OCI-LY7 (cell line): ENCODE results near the gene LTV1. TPM values are rescaled to one million over a fixed set of nuclear protein-coding genes. Genes with fewer than 3 reads are reported as not detected.

Source experiments
- BruUV-seq: library from RNA; stranded (reverse); fragments of 400-500 nt; replicated peaks from 2 replicates; lab custom pipeline; 2021; lab: Mats Ljungman, UMichigan
- CTCF ChIA-PET: fragments of 300-600 bp; sonication (Branson Sonifier 250); formaldehyde crosslinking; loops from one replicate; lab custom pipeline; 2022; ENCODE audit warnings: antibody characterized with exemption; ENCODE audit not compliant: unreplicated experiment; lab: Charles Lee
- POLR2A ChIA-PET: fragments of 300-600 bp; sonication (Branson Sonifier 250); formaldehyde crosslinking; loops from one replicate; lab custom pipeline; 2022; ENCODE audit warnings: antibody characterized with exemption; lab: Charles Lee
- DNase-seq: peaks from one replicate; pipeline ENCODE4 v3.0.0-alpha.2; 2015; ENCODE audit warnings: low spot score
- H2AFZ ChIP-seq: fragments of 200-600 bp; sonication (generic), shearing (Covaris generic); 2 replicates; pipeline ENCODE4 v1.6.1; 2014; ENCODE audit warnings: mild to moderate bottlenecking, antibody characterized with exemption, low read length, moderate library complexity
- H3K27ac ChIP-seq: fragments of 200-600 bp; sonication (generic); 2 replicates; pipeline ENCODE4 v1.5.1; 2014; ENCODE audit warnings: mixed run types, low read depth, mild to moderate bottlenecking, moderate library complexity, low read length, inconsistent platforms; ENCODE audit not compliant: poor library complexity, severe bottlenecking
- H3K36me3 ChIP-seq: fragments of 200-600 bp; sonication (generic); 2 replicates; pipeline ENCODE4 v1.6.1; 2014; ENCODE audit warnings: mild to moderate bottlenecking, antibody characterized with exemption, low read length, moderate library complexity, mixed read lengths; ENCODE audit not compliant: insufficient read depth
- H3K4me1 ChIP-seq: fragments of 200-600 bp; sonication (generic); 2 replicates; pipeline ENCODE4 v1.5.1; 2014; ENCODE audit warnings: mild to moderate bottlenecking, low read length; ENCODE audit not compliant: insufficient read depth, poor library complexity, severe bottlenecking
- H3K4me2 ChIP-seq: fragments of 200-600 bp; sonication (generic); 2 replicates; pipeline ENCODE4 v1.6.1; 2014; ENCODE audit warnings: mild to moderate bottlenecking, low read length
- H3K4me3 ChIP-seq: fragments of 200-600 bp; sonication (generic); 2 replicates; pipeline ENCODE4 v1.5.1; 2014; ENCODE audit warnings: mild to moderate bottlenecking, low read depth, low read length; ENCODE audit not compliant: poor library complexity, severe bottlenecking
- H3K79me2 ChIP-seq: fragments of 200-600 bp; sonication (generic); 2 replicates; pipeline ENCODE4 v1.6.1; 2016; ENCODE audit warnings: low read depth, mild to moderate bottlenecking, low read length, moderate library complexity, mixed read lengths; ENCODE audit not compliant: insufficient read depth
- H3K9me2 ChIP-seq: fragments of 200-600 bp; sonication (generic); 2 replicates; pipeline ENCODE4 v1.6.1; 2016; ENCODE audit warnings: mild to moderate bottlenecking, low read length, mixed read lengths; ENCODE audit not compliant: insufficient read depth
- H3K9me3 ChIP-seq: fragments of 200-600 bp; sonication (generic); 2 replicates; pipeline ENCODE4 v1.6.1; 2014; ENCODE audit warnings: mild to moderate bottlenecking, mixed run types, low read length, mixed read lengths
- H4K20me1 ChIP-seq: fragments of 200-600 bp; sonication (generic); 2 replicates; pipeline ENCODE4 v1.6.1; 2014; ENCODE audit warnings: mild to moderate bottlenecking, antibody characterized with exemption, low read length, moderate library complexity, mixed read lengths; ENCODE audit not compliant: insufficient read depth
- EZH2phosphoT487 ChIP-seq: fragments of 200-600 bp; sonication (generic); IDR thresholded peaks from 2 replicates; pipeline ENCODE4 v1.6.1; 2018; ENCODE audit warnings: low read depth, borderline replicate concordance, mild to moderate bottlenecking, mixed run types, antibody characterized with exemption, low read length, moderate library complexity, mixed read lengths
- intact Hi-C: fragments of 100-400 bp; cut with micrococcal nuclease; formaldehyde crosslinking; loops from one replicate; pipeline ENCODE4 v1.10.0; 2022; ENCODE audit not compliant: unreplicated experiment
- total RNA-seq, 2 experiments: library from RNA; depleted of rRNA in 1 of 2; stranded (reverse); fragments of >200 nt in 1 of 2; shearing (Covaris generic) in 1 of 2; gene quantifications; 2 replicates each; pipeline ENCODE4 v1.2.3, GENCODE V29; 2014 to 2022
- TF ChIP-seq, protein P1 (sequence below): fragments of 200-600 bp; sonication (generic); conservative IDR thresholded peaks from 2 replicates; pipeline ENCODE4 v1.5.1; 2014; ENCODE audit warnings: mild to moderate bottlenecking, antibody characterized with exemption, low read length, moderate library complexity, mixed read lengths

LTV1 gene
- total RNA-seq, 2 experiments from 2014 or later = 25.6 to 37.3 TPM

DNA sequence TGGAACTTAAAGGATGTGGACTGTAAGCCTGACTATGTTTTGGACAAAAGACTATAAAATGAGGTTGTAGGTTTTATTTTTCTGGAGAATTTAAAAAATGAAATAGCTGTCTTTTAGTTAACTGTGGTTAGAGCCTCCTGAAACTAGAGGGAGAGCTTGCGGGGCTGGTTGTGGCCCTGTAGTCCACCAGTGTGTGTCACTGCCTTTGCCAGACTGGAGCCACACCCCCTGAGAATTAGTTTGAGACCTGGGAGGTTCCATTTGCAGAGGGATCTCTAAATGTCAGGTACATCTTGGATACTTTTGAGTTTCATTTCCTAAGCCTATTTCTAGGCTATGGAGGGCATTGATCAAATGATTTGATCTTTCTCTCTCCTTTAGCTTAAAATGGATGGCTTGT lies 42.0 kb downstream of the LTV1 start:
- BruUV-seq = no TSS peak
- Histone ChIP-seq H3K4me2 (no peak overlapping the region), H3K36me3 (no peaks in the 10 kb centered on the region), H3K27ac (no peak overlapping the region), H3K9me2 (no peaks in the 10 kb centered on the region), H3K4me1 (no peaks in the 10 kb centered on the region), H3K79me2 (no peaks in the 10 kb centered on the region), H3K9me3 (no peaks in the 10 kb centered on the region), H3K4me3 (no peak overlapping the region), H4K20me1 (no peaks in the 10 kb centered on the region), H2AFZ (no peak overlapping the region)
- DNase-seq = no peak
- intact Hi-C loops = no loop called here
- ChIA-PET POLR2A (interaction anchor here (1.1 kb wide), 1 partner anchor 24 kb away, joined by 4 read pairs; no protein-coding TSS in a partner anchor), CTCF (interaction anchor here (1.1 kb wide), 1 partner anchor 55 kb away, joined by 3 read pairs; no protein-coding TSS in a partner anchor)
- no peak for TF ChIP-seq EZH2phosphoT487
- TF ChIP-seq, protein P1, sequence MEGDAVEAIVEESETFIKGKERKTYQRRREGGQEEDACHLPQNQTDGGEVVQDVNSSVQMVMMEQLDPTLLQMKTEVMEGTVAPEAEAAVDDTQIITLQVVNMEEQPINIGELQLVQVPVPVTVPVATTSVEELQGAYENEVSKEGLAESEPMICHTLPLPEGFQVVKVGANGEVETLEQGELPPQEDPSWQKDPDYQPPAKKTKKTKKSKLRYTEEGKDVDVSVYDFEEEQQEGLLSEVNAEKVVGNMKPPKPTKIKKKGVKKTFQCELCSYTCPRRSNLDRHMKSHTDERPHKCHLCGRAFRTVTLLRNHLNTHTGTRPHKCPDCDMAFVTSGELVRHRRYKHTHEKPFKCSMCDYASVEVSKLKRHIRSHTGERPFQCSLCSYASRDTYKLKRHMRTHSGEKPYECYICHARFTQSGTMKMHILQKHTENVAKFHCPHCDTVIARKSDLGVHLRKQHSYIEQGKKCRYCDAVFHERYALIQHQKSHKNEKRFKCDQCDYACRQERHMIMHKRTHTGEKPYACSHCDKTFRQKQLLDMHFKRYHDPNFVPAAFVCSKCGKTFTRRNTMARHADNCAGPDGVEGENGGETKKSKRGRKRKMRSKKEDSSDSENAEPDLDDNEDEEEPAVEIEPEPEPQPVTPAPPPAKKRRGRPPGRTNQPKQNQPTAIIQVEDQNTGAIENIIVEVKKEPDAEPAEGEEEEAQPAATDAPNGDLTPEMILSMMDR = no peak

- Histone ChIP-seq H3K9me3 (no peaks in the 10 kb centered on the region), H3K9me2 (no peaks in the 10 kb centered on the region), H3K36me3 (no peaks in the 10 kb centered on the region), H4K20me1 (no peaks in the 10 kb centered on the region), H3K4me3 (no peak overlapping the region), H3K4me2 (no peak overlapping the region), H3K4me1 (no peaks in the 10 kb centered on the region), H3K79me2 (no peaks in the 10 kb centered on the region), H3K27ac (no peak overlapping the region), H2AFZ (no peak overlapping the region)
- DNase-seq = no peak
- intact Hi-C loops = no loop called here
- TF ChIP-seq EZH2phosphoT487 = no peak
- TF ChIP-seq, protein P1 = no peak
- ChIA-PET CTCF (no interaction called here), POLR2A (no interaction called here)
- no TSS peak for BruUV-seq
Observed at GRCh38 chr6:143894655-143895054, 51.5 kb downstream of the LTV1 start.

GRCh38 chr6:143896126-143896860 lies 53.2 kb downstream of the LTV1 start:
- no peak overlapping the region for H3K4me2 ChIP-seq
- no peak overlapping the region for H3K4me3 ChIP-seq
- H3K9me2 ChIP-seq = no peaks in the 10 kb centered on the region
- no TSS peak for BruUV-seq
- H3K36me3 ChIP-seq = no peaks in the 10 kb centered on the region
- TF ChIP-seq, protein P1 = no peak
- H3K79me2 ChIP-seq = no peaks in the 10 kb centered on the region
- H3K9me3 ChIP-seq = no peaks in the 10 kb centered on the region
- intact Hi-C loops = no loop called here
- H3K27ac ChIP-seq = no peak overlapping the region
- H3K4me1 ChIP-seq = no peaks in the 10 kb centered on the region
- no peak overlapping the region for H2AFZ ChIP-seq
- DNase-seq = no peak
- no peaks in the 10 kb centered on the region for H4K20me1 ChIP-seq
- CTCF ChIA-PET = no interaction called here
- POLR2A ChIA-PET = interaction anchor here (0.9 kb wide), 1 partner anchor 27 kb away, joined by 4 read pairs; no protein-coding TSS in a partner anchor
